ENCODE data around the gene NHLRC1. TPM values are rescaled to one million over a fixed set of nuclear protein-coding genes. Genes with fewer than 3 reads are reported as not detected.

NHLRC1 gene
- 0.15 and 0.29 TPM in 2 replicates for polyA plus RNA-seq (2012; rRNA removed)
- polyA plus RNA-seq (2012; cell fraction: cytosol; rRNA removed), result 0.19 and 0.25 TPM in 2 replicates
- 0.18 and 0.19 TPM in 2 replicates for polyA plus RNA-seq (2012; cell fraction: nucleus; rRNA removed)

- Histone ChIP-seq H3K9me2 (no peaks in the 10 kb centered on the region), H3K79me2 (ENCODE audit: insufficient read depth) (no peaks in the 10 kb centered on the region), H3F3A (replicated peaks; ENCODE audit: insufficient read depth) (no peaks in the 10 kb centered on the region), H3K27me3 (ENCODE audit: insufficient read depth) (no peaks in the 10 kb centered on the region), H4K20me1 (ENCODE audit: insufficient read depth) (no peaks in the 10 kb centered on the region), H3K4me1 (ENCODE audit: control insufficient read depth in 1 of 2, insufficient read depth in 2 of 2, low read depth in 1 of 2, low read length in 1 of 2) (peaks cover 0 to 5% of the 10 kb centered on the region in 2 experiments; a peak in 1 of 4 replicates), H3K9ac (no peak within 1 kb of the TSS), H3K9me3 (no peaks in the 10 kb centered on the region), H3K27ac (ENCODE audit: low read depth in 2 of 2, low read length in 1 of 2) (no peak within 1 kb of the TSS), H3K4me2 (peak within 1 kb of the TSS; percentile 62; the same call in 1 of the 2 replicates), H3K36me3 (replicated peaks in 1 of 2; ENCODE audit: control insufficient read depth in 1 of 2, insufficient read depth in 2 of 2, low read length in 1 of 2) (no peaks in the 10 kb centered on the region), H3K4me3 (ENCODE audit: low read depth in 2 of 2, low read length in 1 of 2) (peak within 1 kb of the TSS; percentile 27 to 54; a peak in 3 of 4 replicates), H2AFZ (ENCODE audit: low read depth) (peak within 1 kb of the TSS; percentile 64; the same call in 1 of the 2 replicates)
- TF ChIP-seq USF2 (IDR thresholded peaks at IDR 0.05; ENCODE audit: borderline replicate concordance, low read depth, low read length) (peak; percentile 20; the same call in 1 of the 2 replicates), TAF1 (IDR thresholded peaks at IDR 0.05; ENCODE audit: borderline replicate concordance, low read depth, low read length) (0 out of 2 replicates have a peak, but pooled peaks have one; percentile 35), NRF1 (IDR thresholded peaks at IDR 0.05; ENCODE audit: low read depth, low read length) (peak; percentile 14; the same call in 1 of the 2 replicates), ZBTB33 (IDR thresholded peaks at IDR 0.05; ENCODE audit: borderline replicate concordance, low read depth) (no peak), SMC3 (IDR thresholded peaks at IDR 0.05; ENCODE audit: low read depth, low read length) (peak; percentile 77), RFX5 (IDR thresholded peaks at IDR 0.05; ENCODE audit: low read length) (no peak), RAD21 (IDR thresholded peaks at IDR 0.05; ENCODE audit: low read length) (peak; percentile 73), MAX (IDR thresholded peaks at IDR 0.05; ENCODE audit: low read depth) (peak; percentile 92), YY1 (IDR thresholded peaks at IDR 0.05; ENCODE audit: low read depth) (0 out of 2 replicates have a peak, but pooled peaks have one; percentile 37)
- TF ChIP-seq, protein P1, sequence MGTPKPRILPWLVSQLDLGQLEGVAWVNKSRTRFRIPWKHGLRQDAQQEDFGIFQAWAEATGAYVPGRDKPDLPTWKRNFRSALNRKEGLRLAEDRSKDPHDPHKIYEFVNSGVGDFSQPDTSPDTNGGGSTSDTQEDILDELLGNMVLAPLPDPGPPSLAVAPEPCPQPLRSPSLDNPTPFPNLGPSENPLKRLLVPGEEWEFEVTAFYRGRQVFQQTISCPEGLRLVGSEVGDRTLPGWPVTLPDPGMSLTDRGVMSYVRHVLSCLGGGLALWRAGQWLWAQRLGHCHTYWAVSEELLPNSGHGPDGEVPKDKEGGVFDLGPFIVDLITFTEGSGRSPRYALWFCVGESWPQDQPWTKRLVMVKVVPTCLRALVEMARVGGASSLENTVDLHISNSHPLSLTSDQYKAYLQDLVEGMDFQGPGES (IDR thresholded peaks at IDR 0.05; ENCODE audit: low read depth, low read length), result no peak
- TF ChIP-seq, protein P2, sequence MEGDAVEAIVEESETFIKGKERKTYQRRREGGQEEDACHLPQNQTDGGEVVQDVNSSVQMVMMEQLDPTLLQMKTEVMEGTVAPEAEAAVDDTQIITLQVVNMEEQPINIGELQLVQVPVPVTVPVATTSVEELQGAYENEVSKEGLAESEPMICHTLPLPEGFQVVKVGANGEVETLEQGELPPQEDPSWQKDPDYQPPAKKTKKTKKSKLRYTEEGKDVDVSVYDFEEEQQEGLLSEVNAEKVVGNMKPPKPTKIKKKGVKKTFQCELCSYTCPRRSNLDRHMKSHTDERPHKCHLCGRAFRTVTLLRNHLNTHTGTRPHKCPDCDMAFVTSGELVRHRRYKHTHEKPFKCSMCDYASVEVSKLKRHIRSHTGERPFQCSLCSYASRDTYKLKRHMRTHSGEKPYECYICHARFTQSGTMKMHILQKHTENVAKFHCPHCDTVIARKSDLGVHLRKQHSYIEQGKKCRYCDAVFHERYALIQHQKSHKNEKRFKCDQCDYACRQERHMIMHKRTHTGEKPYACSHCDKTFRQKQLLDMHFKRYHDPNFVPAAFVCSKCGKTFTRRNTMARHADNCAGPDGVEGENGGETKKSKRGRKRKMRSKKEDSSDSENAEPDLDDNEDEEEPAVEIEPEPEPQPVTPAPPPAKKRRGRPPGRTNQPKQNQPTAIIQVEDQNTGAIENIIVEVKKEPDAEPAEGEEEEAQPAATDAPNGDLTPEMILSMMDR (IDR thresholded peaks at IDR 0.05), result peak; percentile 74
- TF ChIP-seq, protein P3, sequence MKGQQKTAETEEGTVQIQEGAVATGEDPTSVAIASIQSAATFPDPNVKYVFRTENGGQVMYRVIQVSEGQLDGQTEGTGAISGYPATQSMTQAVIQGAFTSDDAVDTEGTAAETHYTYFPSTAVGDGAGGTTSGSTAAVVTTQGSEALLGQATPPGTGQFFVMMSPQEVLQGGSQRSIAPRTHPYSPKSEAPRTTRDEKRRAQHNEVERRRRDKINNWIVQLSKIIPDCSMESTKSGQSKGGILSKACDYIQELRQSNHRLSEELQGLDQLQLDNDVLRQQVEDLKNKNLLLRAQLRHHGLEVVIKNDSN (IDR thresholded peaks at IDR 0.05; ENCODE audit: borderline replicate concordance, low read depth), result peak; percentile 86
- whole genome bisulfite sequencing (ENCODE audit: low lambda C conversion rate), result 56% methylated on average over 52 of the region's 82 CpGs
- POLR2A ChIA-PET, result interaction anchor here (0.5 kb wide), 1 partner anchor 150 kb away, joined by 4 read pairs; no protein-coding TSS in a partner anchor
- CTCF ChIA-PET, result interaction anchor here (0.5 to 1.6 kb wide), 10 partner anchors 9 to 538 kb away, joined by 3 to 8 read pairs (median 3); no protein-coding TSS in a partner anchor
- peak; percentile 87 for DNase-seq
Observed at GRCh38 chr6:18122128-18123093, at the start of gene NHLRC1. Gene NHLRC1 (minus strand): TSS chr6:18122677. CDS start chr6:18122606, 71 bp downstream.

Measured in SK-N-SH (cell line).